HepG2 (cell line): Measurements from ENCODE around the gene TCFL5. TPM values are rescaled to one million over a fixed set of nuclear protein-coding genes. Genes with fewer than 3 reads are reported as not detected.
A peak's percentile ranks its signal among the peaks of the same experiment; 100 is the strongest.

ENCODE experiments used
- ATAC-seq: fragments of 200-7000 bp; cut with Tn5 transposase; 3 replicates; pipeline ENCODE4 v1.9.1; 2020; ENCODE audit warnings: mild to moderate bottlenecking, moderate library complexity
- BruUV-seq: library from RNA; stranded (reverse); fragments of 400-500 nt; replicated peaks from 2 replicates; lab custom pipeline; 2021; lab: Mats Ljungman, UMichigan
- CTCF ChIA-PET: fragments of 300-600 bp; formaldehyde crosslinking; extraction: SDS; loops from one replicate; lab custom pipeline; 2021; ENCODE audit warnings: low total read pairs, inconsistent platforms, low intra/inter-chr PET ratio; lab: Yijun Ruan, JAX
- POLR2A ChIA-PET: fragments of 350-600 bp; sonication (Branson Sonifier 250); formaldehyde crosslinking; loops from one replicate; lab custom pipeline; 2020; ENCODE audit warnings: antibody characterized with exemption, inconsistent platforms; lab: Yijun Ruan, JAX
- DNase-seq: peaks from one replicate; pipeline ENCODE4 v3.0.0-alpha.2; 2015; ENCODE audit warnings: low spot score
- FAIRE-seq: peaks from 3 replicates; lab custom pipeline; 2011; peaks lifted over from hg19 to GRCh38; lab: Jason Lieb, UNC
- H2AFZ ChIP-seq: one replicate; pipeline ENCODE4 v1.6.1; 2011; ENCODE audit warnings: low read length, inconsistent platforms
- H3K27ac ChIP-seq: fragments of 300-600 bp; 3 replicates; pipeline ENCODE4 v1.8.0; 2011; ENCODE audit warnings: mixed run types, mild to moderate bottlenecking, mixed read lengths, low read length, inconsistent platforms; ENCODE audit not compliant: insufficient read depth; ENCODE audit errors: extremely low read length
- H3K27me3 ChIP-seq, 2 experiments: fragments of 200-600 bp in 1 of 2; 2 replicates in 1 of 2; 3 replicates in 1 of 2; pipeline versions ENCODE4 v1.6.0 to v1.8.0; 2011; ENCODE audit warnings: low read length in 2 of 2, mild to moderate bottlenecking in 2 of 2, moderate library complexity in 2 of 2, inconsistent platforms in 1 of 2; ENCODE audit not compliant: insufficient read depth in 2 of 2, control insufficient read depth in 1 of 2
- H3K36me3 ChIP-seq, 2 experiments: fragments of 200-600 bp in 1 of 2; replicated peaks in 1 of 2; 2 replicates in 1 of 2; 3 replicates in 1 of 2; pipeline versions ENCODE4 v1.5.1 to v1.8.0; 2011; ENCODE audit warnings: low read length in 2 of 2, inconsistent platforms in 1 of 2; ENCODE audit not compliant: insufficient read depth in 2 of 2, control insufficient read depth in 1 of 2
- H3K4me1 ChIP-seq: 2 replicates; pipeline ENCODE4 v1.5.1; 2012; ENCODE audit warnings: low read length, inconsistent platforms; ENCODE audit not compliant: insufficient read depth
- H3K4me2 ChIP-seq: 2 replicates; pipeline ENCODE4 v1.6.0; 2011; ENCODE audit warnings: low read depth, low read length, inconsistent platforms
- H3K4me3 ChIP-seq, 3 experiments: fragments of 200-600 bp in 1 of 3; sonication (generic), shearing (Covaris generic) in 1 of 3; replicated peaks in 1 of 3; 2 replicates each; pipeline ENCODE4 v1.5.1; 2011 to 2016; ENCODE audit warnings: low read length in 3 of 3, inconsistent platforms in 2 of 3, low read depth in 2 of 3, mild to moderate bottlenecking in 2 of 3, control low read depth in 1 of 3, mixed read lengths in 1 of 3; ENCODE audit not compliant: insufficient read depth in 1 of 3
- H3K79me2 ChIP-seq: one replicate; pipeline ENCODE4 v1.6.1; 2011; ENCODE audit warnings: low read length, inconsistent platforms; ENCODE audit not compliant: insufficient read depth
- H3K9ac ChIP-seq: 2 replicates; pipeline ENCODE4 v1.6.0; 2011; ENCODE audit warnings: mild to moderate bottlenecking, low read depth, low read length, inconsistent platforms; ENCODE audit not compliant: insufficient read depth
- H3K9me3 ChIP-seq: 2 replicates; pipeline ENCODE4 v1.5.1; 2012; ENCODE audit warnings: mild to moderate bottlenecking, low read length
- H4K20me1 ChIP-seq: 2 replicates; pipeline ENCODE4 v1.6.0; 2011; ENCODE audit warnings: inconsistent platforms, mild to moderate bottlenecking, low read length, moderate library complexity; ENCODE audit not compliant: insufficient read depth
- AGO2 ChIP-seq: fragments of 200-400 bp; formaldehyde crosslinking; optimal IDR thresholded peaks from 2 replicates; pipeline ENCODE3; 2017; ENCODE audit warnings: mild to moderate bottlenecking, low read depth, low read length, moderate library complexity
- ARNT2 ChIP-seq: sonication (generic); formaldehyde crosslinking; IDR thresholded peaks from 2 replicates; pipeline ENCODE4 v1.8.0; 2022; ENCODE audit warnings: mild to moderate bottlenecking, low read depth, missing genetic modification reagents, moderate library complexity
- CHCHD3 ChIP-seq: sonication (generic); formaldehyde crosslinking; IDR thresholded peaks from 2 replicates; pipeline ENCODE4 v1.8.0; 2022; ENCODE audit warnings: mild to moderate bottlenecking, missing genetic modification reagents, moderate library complexity
- FIP1L1 ChIP-seq: fragments of 200-400 bp; formaldehyde crosslinking; IDR thresholded peaks from 2 replicates; pipeline ENCODE4 v1.6.1; 2018; ENCODE audit warnings: low read depth, mild to moderate bottlenecking, low read length, moderate library complexity, borderline replicate concordance; ENCODE audit not compliant: insufficient read depth
- NFKB2 ChIP-seq: sonication (generic); formaldehyde crosslinking; IDR thresholded peaks from 2 replicates; pipeline ENCODE4 v1.4.0; 2020; ENCODE audit warnings: missing genetic modification reagents, borderline replicate concordance
- SMAD9 ChIP-seq: sonication (generic); formaldehyde crosslinking; IDR thresholded peaks from 2 replicates; pipeline ENCODE4 v1.5.1; 2020; ENCODE audit warnings: mild to moderate bottlenecking, missing genetic modification reagents
- SSRP1 ChIP-seq: IDR thresholded peaks from 2 replicates; pipeline ENCODE4 v1.6.1; 2016; ENCODE audit warnings: control low read depth
- ZC3H13 ChIP-seq: sonication (generic); formaldehyde crosslinking; IDR thresholded peaks from 2 replicates; pipeline ENCODE4 v1.8.1; 2023; ENCODE audit warnings: mild to moderate bottlenecking, missing genetic modification reagents, moderate library complexity
- WGBS: methylation state at CpG from one replicate; pipeline ENCODE4 v1.1.6; 2017; ENCODE audit warnings: low lambda C conversion rate; 5-methylcytosine and 5-hydroxymethylcytosine counted together
- in situ Hi-C: cut with HindIII; loops from 2 replicates; pipeline ENCODE4 v1.10.0; 2017; ENCODE audit warnings: low pct_unique_long_range_greater_than_20kb; ENCODE audit not compliant: extremely low pct_ligation_motif_present
- intact Hi-C: fragments of 100-400 bp; cut with micrococcal nuclease; formaldehyde crosslinking; loops from one replicate; pipeline ENCODE4 v1.10.0; 2022; ENCODE audit not compliant: unreplicated experiment
- polyA plus RNA-seq, 8 experiments: library from polyadenylated mRNA; depleted of rRNA in 3 of 8; stranded (reverse) in 7 of 8; unstranded in 1 of 8; fragments of >200 nt; fragmentation: Illumina TruSeq in 4 of 8; extraction: Trizol in 4 of 8; gene quantifications; 2 replicates each; pipeline versions ENCODE4 v1.2.1 to v1.2.3, GENCODE V29; 2011 to 2016; ENCODE audit warnings: low read depth in 4 of 8, missing spikeins in 1 of 8, mixed read lengths in 1 of 8; ENCODE audit not compliant: insufficient read depth in 1 of 8
- total RNA-seq, 5 experiments: library from RNA; depleted of rRNA; stranded (reverse); fragments of >200 nt; fragmentation: Illumina TruSeq; extraction: Trizol; gene quantifications; 2 replicates each; pipeline ENCODE4 v1.2.3, GENCODE V29; 2016; ENCODE audit warnings: low read depth in 1 of 5
- TF ChIP-seq, protein P1 (sequence below): fragments of 450-650 bp; IDR thresholded peaks from 2 replicates; pipeline ENCODE4 v1.6.1; 2016
- TF ChIP-seq, protein P2 (sequence below): sonication (generic); formaldehyde crosslinking; IDR thresholded peaks from 2 replicates; pipeline ENCODE4 v1.5.1; 2020; ENCODE audit warnings: mild to moderate bottlenecking, missing genetic modification reagents
- TF ChIP-seq, protein P3 (sequence below): sonication (generic); formaldehyde crosslinking; IDR thresholded peaks from 2 replicates; pipeline ENCODE4 v1.4.0; 2020; ENCODE audit warnings: mild to moderate bottlenecking, missing genetic modification reagents

The TCFL5 gene
- total and polyA plus RNA-seq, 2 of the 13 experiments (the other 11 are each of a cell fraction or from before 2014, with no cell fraction given) = 14.8 to 20.0 TPM

DNA sequence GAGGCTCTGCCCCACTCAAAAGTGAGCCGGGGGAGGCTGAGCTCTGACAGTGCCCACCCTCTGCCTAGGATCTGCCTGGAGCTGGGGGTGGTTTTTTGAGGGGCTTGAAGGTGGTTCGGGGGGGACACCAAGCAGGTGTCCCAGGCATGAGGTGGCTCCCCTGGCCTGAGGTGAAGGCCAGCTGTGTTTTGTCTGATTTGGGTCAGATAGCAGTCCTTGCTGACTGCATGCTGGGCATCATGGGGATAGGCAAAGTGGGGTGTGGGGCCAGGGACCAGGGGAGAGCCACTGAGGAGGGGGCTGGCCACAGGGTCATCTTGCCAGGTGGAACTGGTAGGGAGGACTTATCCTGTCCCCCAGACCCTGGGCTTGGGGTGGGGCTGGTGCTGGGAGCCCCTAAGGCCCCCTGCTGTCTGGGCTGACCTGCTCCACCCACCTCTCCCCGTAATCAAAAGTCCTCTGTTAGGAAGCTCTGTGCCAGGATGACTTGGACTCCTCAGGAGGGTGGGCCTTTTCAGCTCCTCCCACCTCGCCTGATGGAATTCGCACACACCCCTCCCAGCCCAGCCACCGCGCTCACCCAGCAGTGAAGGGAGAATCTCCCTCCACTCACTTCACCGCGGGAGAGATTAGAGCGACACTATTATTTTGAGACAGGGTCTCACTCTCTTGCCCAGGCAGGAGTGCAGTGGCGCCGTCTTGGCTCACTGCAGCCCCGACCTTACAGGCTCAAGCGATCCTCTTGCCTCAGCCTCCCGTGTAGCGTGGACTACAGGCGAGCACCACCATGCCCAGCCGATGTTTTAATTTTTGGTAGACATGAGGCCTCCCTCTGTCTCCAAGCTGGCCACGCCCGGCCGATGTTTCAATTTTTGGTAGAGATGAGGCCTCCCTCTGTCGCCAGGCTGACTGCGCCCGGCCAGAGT is 46.3 kb downstream of the TCFL5 start (continued):
- TF ChIP-seq NFKB2 (CRISPR knock-in tag) = peak; percentile 50; the same call in 1 of the 2 replicates
- TF ChIP-seq FIP1L1 = no peak
- TF ChIP-seq, all 625 proteins: peak for 154

DNA sequence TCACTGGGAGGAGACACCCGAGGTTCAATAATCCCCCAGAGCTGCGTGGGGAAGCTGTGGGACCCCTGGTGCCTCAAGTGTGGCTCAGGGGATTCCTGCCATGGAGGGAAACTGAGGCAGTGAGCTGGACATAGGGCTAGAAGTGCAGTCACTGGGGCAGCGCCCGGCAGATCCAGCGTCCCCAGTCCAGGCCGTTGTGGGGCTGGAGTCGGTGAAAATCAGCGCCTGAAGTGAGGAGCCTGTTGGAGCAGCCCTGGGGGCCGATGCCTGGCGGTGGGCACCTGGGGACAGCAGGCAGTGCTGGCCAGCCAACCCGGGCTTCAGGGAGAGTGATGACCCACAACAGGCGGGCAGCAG is 46.9 kb downstream of the TCFL5 start:
- Histone ChIP-seq H3K79me2 (peaks cover 6% of the 10 kb centered on the region), H3K36me3 (peaks cover 20 to 39% of the 10 kb centered on the region in 2 experiments), H3K4me1 (peaks cover 42% of the 10 kb centered on the region), H2AFZ (no peak overlapping the region), H3K9me3 (no peaks in the 10 kb centered on the region), H3K27me3 (no peaks in the 10 kb centered on the region), H4K20me1 (peaks cover 4% of the 10 kb centered on the region; the same call in 1 of the 2 replicates), H3K4me2 (0 out of 2 replicates have a peak overlapping the region, but pooled peaks have one; percentile 89), H3K4me3 (no peak overlapping the region), H3K9ac (peak overlapping the region; percentile 72), H3K27ac (peak overlapping the region; percentile 6)
- in situ Hi-C loops (no loop called here), intact Hi-C loops (no loop called here)
- no peak for DNase-seq
- BruUV-seq = no TSS peak
- POLR2A ChIA-PET = interaction anchor here (0.7 to 6.8 kb wide), 7 partner anchors 9 to 191 kb away, joined by 3 to 64 read pairs (median 13); partner anchors contain the start of genes MRGBP, OGFR and TCFL5
- CTCF ChIA-PET = no interaction called here
- 93% methylated on average over 12 of the region's 12 CpGs for WGBS
- no peak for FAIRE-seq
- ATAC-seq = no peak
- TF ChIP-seq ARNT2 (CRISPR knock-in tag) = no peak
- TF ChIP-seq, protein P1, sequence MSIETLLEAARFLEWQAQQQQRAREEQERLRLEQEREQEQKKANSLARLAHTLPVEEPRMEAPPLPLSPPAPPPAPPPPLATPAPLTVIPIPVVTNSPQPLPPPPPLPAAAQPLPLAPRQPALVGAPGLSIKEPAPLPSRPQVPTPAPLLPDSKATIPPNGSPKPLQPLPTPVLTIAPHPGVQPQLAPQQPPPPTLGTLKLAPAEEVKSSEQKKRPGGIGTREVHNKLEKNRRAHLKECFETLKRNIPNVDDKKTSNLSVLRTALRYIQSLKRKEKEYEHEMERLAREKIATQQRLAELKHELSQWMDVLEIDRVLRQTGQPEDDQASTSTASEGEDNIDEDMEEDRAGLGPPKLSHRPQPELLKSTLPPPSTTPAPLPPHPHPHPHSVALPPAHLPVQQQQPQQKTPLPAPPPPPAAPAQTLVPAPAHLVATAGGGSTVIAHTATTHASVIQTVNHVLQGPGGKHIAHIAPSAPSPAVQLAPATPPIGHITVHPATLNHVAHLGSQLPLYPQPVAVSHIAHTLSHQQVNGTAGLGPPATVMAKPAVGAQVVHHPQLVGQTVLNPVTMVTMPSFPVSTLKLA = no peak
- TF ChIP-seq AGO2 = peak; percentile 91
- TF ChIP-seq CHCHD3 (CRISPR knock-in tag) = 0 out of 2 replicates have a peak, but pooled peaks have one; percentile 67
- peak; percentile 83; the same call in 1 of the 2 replicates for TF ChIP-seq ZC3H13 (CRISPR knock-in tag)
- TF ChIP-seq, protein P2, sequence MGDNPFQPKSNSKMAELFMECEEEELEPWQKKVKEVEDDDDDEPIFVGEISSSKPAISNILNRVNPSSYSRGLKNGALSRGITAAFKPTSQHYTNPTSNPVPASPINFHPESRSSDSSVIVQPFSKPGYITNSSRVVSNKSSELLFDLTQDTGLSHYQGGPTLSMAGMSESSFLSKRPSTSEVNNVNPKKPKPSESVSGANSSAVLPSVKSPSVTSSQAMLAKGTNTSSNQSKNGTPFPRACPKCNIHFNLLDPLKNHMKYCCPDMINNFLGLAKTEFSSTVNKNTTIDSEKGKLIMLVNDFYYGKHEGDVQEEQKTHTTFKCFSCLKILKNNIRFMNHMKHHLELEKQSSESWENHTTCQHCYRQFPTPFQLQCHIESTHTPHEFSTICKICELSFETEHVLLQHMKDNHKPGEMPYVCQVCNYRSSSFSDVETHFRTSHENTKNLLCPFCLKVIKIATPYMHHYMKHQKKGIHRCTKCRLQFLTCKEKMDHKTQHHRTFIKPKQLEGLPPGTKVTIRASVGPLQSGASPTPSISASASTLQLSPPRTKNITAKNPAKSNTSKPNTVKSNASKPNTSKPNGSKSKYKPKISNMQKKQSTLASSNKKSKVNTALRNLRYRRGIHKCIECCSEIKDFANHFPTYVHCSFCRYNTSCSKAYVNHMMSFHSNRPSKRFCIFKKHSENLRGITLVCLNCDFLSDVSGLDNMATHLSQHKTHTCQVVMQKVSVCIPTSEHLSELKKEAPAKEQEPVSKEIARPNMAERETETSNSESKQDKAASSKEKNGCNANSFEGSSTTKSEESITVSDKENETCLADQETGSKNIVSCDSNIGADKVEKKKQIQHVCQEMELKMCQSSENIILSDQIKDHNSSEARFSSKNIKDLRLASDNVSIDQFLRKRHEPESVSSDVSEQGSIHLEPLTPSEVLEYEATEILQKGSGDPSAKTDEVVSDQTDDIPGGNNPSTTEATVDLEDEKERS (CRISPR knock-in tag) = no peak
- no peak for TF ChIP-seq FIP1L1
- TF ChIP-seq, protein P3, sequence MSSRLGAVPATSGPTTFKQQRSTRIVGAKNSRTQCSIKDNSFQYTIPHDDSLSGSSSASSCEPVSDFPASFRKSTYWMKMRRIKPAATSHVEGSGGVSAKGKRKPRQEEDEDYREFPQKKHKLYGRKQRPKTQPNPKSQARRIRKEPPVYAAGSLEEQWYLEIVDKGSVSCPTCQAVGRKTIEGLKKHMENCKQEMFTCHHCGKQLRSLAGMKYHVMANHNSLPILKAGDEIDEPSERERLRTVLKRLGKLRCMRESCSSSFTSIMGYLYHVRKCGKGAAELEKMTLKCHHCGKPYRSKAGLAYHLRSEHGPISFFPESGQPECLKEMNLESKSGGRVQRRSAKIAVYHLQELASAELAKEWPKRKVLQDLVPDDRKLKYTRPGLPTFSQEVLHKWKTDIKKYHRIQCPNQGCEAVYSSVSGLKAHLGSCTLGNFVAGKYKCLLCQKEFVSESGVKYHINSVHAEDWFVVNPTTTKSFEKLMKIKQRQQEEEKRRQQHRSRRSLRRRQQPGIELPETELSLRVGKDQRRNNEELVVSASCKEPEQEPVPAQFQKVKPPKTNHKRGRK (CRISPR knock-in tag) = 0 out of 2 replicates have a peak, but pooled peaks have one; percentile 4
- peak; percentile 21; the same call in 1 of the 2 replicates for TF ChIP-seq SSRP1 (CRISPR knock-in tag)
- TF ChIP-seq SMAD9 (CRISPR knock-in tag) = no peak
